ENCODE results near the gene ZGPAT. TPM values are rescaled to one million over a fixed set of nuclear protein-coding genes. Genes with fewer than 3 reads are reported as not detected.

The ZGPAT gene
- total RNA-seq, 6 donors from 2014 or later, result 24.8 to 70.2 (median 36.8) TPM

DNA sequence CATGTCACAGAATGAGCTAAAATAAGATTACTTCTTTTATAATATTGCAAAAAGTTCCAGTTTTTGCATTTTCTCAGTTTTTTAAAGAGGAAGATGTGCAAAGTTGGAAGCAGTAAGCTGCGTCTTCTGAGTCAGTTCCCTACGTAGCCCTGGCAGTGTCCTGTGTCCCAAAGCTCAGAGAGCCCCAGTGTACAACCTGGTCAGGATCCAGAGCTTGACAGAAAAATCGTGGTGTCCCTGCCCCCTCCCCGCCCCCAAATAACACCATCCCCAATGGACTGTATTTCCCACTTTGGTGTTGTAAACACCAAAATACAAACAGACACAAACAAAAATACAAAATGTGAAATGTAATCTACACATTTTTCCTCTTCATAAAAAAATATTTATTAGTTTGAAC lies 36.3 kb downstream of the ZGPAT start:
- no peak overlapping the region for H3K4me3 ChIP-seq
- DNase-seq, result no peak
- no peak overlapping the region for H3K27ac ChIP-seq
- 72 to 75% methylated on average over 4 of the region's 4 CpGs for WGBS, 2 donors
- H3K9me3 ChIP-seq, result no peaks in the 10 kb centered on the region
- TF ChIP-seq, protein P1, sequence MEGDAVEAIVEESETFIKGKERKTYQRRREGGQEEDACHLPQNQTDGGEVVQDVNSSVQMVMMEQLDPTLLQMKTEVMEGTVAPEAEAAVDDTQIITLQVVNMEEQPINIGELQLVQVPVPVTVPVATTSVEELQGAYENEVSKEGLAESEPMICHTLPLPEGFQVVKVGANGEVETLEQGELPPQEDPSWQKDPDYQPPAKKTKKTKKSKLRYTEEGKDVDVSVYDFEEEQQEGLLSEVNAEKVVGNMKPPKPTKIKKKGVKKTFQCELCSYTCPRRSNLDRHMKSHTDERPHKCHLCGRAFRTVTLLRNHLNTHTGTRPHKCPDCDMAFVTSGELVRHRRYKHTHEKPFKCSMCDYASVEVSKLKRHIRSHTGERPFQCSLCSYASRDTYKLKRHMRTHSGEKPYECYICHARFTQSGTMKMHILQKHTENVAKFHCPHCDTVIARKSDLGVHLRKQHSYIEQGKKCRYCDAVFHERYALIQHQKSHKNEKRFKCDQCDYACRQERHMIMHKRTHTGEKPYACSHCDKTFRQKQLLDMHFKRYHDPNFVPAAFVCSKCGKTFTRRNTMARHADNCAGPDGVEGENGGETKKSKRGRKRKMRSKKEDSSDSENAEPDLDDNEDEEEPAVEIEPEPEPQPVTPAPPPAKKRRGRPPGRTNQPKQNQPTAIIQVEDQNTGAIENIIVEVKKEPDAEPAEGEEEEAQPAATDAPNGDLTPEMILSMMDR (IDR thresholded peaks at IDR 0.05), result no peak
- no peak for TF ChIP-seq EP300 (IDR thresholded peaks at IDR 0.05)
- TF ChIP-seq POLR2AphosphoS5 (IDR thresholded peaks at IDR 0.05), result no peak
- no peaks in the 10 kb centered on the region for H3K27me3 ChIP-seq
- no peak for ATAC-seq (ENCODE audit: low FRiP score in 2 of 2)
- H3K4me1 ChIP-seq, result peaks cover 18 to 21% (median 20%) of the 10 kb centered on the region in 4 donors
- peaks cover 7 to 52% (median 31%) of the 10 kb centered on the region in 4 donors for H3K36me3 ChIP-seq

DNA sequence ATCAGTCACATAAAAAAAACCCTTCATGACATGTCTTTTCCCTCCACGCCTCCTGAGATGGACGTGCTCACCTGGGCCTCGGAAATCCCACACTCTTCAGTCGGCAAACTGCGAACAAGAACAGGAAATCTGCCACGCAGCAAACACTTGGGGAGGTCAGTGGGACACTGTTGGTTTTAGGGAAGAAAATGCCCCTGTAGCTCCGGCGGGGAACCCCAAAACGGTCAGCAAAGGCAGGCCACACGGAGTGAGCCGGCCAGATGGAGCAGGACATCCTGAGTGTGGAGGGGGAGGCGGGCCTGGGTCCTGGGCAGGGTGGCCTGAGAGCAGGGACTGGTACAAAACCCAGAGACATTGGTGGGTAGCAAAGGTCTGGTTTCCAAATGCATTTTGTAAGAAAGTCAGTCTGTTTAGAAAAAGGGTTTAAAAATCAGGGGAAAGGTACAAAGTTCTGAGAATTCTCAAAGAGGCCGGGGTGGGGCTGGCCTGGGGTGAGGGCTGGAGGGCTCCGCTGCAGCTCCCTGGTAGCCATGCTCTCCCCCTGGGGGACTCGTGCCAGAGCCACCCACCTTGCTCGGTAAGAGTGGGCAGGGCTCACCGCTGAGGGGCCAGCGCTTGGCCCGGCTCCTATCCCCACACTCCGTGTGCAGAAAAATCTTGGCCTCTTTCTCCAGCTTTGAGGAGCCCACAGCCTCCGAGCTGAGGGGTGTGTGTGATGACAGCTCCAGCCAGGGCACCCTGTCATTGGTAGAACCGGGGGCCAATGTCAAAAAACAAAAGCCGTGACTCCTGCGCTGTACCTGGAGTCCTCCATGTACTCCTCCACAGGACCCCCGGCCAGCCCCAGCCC lies 37.0 kb downstream of the ZGPAT start:
- no peak for ATAC-seq (ENCODE audit: low FRiP score in 2 of 2)
- TF ChIP-seq, protein P1 (IDR thresholded peaks at IDR 0.05), result no peak
- TF ChIP-seq POLR2AphosphoS5 (IDR thresholded peaks at IDR 0.05), result no peak
- no peak for TF ChIP-seq EP300 (IDR thresholded peaks at IDR 0.05)
- TF ChIP-seq POLR2A (IDR thresholded peaks at IDR 0.05), result no peak
- H3K9me3 ChIP-seq, result no peaks in the 10 kb centered on the region
- 66 to 72% methylated on average over 19 to 25 of the region's 25 CpGs for WGBS, 2 donors
- H3K27ac ChIP-seq, result no peak overlapping the region
- H3K4me3 ChIP-seq, result no peak overlapping the region
- DNase-seq, result no peak
- no peaks in the 10 kb centered on the region for H3K27me3 ChIP-seq
- H3K36me3 ChIP-seq, result peaks cover 7 to 52% (median 31%) of the 10 kb centered on the region in 4 donors
- H3K4me1 ChIP-seq, result peaks cover 17 to 20% (median 19%) of the 10 kb centered on the region in 4 donors

DNA sequence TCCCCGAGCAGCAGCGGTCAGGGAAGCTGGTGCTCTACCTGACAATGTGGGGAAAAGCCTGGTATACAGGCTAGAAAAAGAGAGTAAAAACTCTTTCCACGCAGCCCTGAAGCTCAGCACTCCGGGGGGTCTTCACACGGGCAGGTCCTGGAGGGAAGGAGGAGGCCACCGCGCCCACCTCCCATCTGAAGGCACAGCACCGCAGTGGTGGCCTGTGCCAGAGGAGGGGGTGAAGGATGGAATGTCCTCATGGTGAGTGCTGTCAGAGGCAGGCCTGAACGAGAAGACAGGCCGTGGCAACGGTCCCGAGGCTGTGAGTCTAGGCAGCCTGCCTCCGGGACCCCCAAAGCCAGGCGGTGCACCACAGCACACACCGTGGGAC lies 37.6 kb downstream of the ZGPAT start:
- H3K9me3 ChIP-seq, result no peaks in the 10 kb centered on the region
- DNase-seq, result no peak
- H3K27ac ChIP-seq, result no peak overlapping the region
- peaks cover 16 to 18% (median 17%) of the 10 kb centered on the region in 4 donors for H3K4me1 ChIP-seq
- H3K4me3 ChIP-seq, result no peak overlapping the region
- H3K36me3 ChIP-seq, result peaks cover 7 to 56% (median 31%) of the 10 kb centered on the region in 4 donors
- H3K27me3 ChIP-seq, result no peaks in the 10 kb centered on the region
- ATAC-seq (ENCODE audit: low FRiP score in 2 of 2), result no peak
- TF ChIP-seq, protein P1 (IDR thresholded peaks at IDR 0.05), result no peak
- no peak for TF ChIP-seq EP300 (IDR thresholded peaks at IDR 0.05)
- TF ChIP-seq POLR2AphosphoS5 (IDR thresholded peaks at IDR 0.05), result no peak
- no peak for TF ChIP-seq POLR2A (IDR thresholded peaks at IDR 0.05)
- 81 to 84% methylated on average over 15 of the region's 15 CpGs for WGBS, 2 donors

DNA sequence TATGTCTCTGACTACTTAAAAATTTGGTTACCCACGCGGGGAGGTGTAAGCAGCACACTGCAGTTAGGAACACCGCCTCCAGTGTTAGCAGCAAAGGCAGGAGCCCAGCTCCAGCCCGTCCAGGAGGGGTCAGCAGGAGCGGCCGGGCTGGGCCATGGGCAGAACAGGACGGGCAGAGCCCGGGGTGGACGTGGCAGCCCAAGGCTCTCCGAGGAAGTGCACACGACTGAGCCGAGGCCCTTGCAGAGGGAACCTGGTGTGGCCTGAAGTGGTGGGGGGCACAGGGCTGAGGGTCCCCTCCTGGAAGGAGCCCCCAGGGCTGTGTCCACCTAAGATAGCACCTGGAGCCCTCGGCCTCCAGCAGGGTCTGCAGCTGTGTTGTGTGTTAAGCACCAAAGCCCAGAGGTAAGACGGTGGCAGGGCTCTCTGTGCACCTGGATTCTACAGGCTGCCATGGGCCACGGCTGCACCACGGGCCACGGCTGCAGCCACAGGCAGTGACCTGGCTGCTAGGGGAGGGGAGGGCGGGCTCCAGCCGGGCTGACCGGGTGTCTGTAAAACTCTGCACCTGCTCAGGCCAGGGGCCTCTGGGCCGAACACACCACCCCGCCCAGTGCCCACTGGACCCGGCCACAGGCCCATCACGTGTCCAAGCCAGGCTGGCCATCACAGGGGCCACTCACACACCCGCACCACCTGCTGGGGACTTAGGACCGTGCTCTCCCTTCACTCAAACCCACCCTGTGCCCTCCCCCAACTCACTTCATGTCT lies 38.3 kb downstream of the ZGPAT start:
- ATAC-seq (ENCODE audit: low FRiP score in 2 of 2), result no peak
- Histone ChIP-seq H3K4me3 (no peak overlapping the region), H3K36me3 (peaks cover 7 to 59% (median 31%) of the 10 kb centered on the region in 4 donors), H3K27me3 (no peaks in the 10 kb centered on the region), H3K9me3 (no peaks in the 10 kb centered on the region), H3K27ac (no peak overlapping the region), H3K4me1 (peaks cover 9 to 11% (median 10%) of the 10 kb centered on the region in 4 donors)
- DNase-seq, result no peak
- whole genome bisulfite sequencing, 2 donors, result 86 to 89% methylated on average over 19 to 21 of the region's 26 CpGs
- TF ChIP-seq EP300 (IDR thresholded peaks at IDR 0.05) (no peak), POLR2AphosphoS5 (IDR thresholded peaks at IDR 0.05) (no peak), POLR2A (IDR thresholded peaks at IDR 0.05) (no peak)
- TF ChIP-seq, protein P1 (IDR thresholded peaks at IDR 0.05), result no peak

Measured in upper lobe of left lung (tissue), 6 donors.